GM21515 (cell line): ENCODE data around the gene CD207.
"Not testable (repeated sequence)": the region's sequence is repeated elsewhere in the genome, so short reads cannot be mapped to it uniquely, and the experiment has no call there.

Source experiments
- ATAC-seq: cut with Tn5 transposase; IDR thresholded peaks from one replicate; pipeline ENCODE4 v1.9.1; 2021; ENCODE audit not compliant: unreplicated experiment

The CD207 gene

DNA sequence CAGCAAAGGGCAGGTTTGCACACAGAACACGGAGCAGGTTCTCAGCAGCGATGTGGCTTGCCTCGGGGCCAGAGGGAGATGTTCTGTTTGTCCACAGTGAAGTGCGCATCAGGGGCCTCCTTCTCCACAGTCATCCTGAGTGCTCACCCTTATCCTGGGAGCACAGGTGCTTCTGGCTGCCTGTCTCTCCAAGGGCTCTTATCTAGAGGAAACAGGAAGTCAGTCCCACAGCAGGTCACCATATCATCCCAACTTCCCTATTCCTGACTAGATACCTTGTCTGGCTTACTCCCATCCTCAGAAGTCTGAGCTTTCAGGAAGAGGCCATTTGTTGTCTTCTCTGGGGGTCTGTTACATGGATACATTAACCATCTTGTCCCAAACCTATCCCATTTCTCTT is at the start of gene CD207:
Gene CD207, minus strand, starts transcription at position 174 of the 400 bp plus-strand sequence. Its CDS starts 40 bp downstream, at position 134.
- ATAC-seq, result no peak

DNA sequence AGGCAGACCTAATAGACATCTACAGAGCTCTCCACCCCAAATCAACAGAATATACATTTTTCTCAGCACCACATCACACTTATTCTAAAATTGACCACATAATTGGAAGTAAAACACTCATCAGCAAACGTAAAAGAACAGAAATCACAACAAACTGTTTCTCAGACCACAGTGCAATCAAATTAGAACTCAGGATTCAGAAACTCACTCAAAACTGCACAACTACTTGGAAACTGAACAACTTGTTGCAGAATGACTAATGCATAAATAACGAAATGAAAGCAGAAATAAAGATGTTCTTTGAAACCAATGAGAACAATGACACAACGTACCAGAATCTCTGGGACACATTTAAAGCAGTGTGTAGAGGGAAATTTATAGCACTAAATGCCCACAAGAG is 42.9 kb upstream of the CD207 start:
- ATAC-seq, result not testable (repeated sequence)

DNA sequence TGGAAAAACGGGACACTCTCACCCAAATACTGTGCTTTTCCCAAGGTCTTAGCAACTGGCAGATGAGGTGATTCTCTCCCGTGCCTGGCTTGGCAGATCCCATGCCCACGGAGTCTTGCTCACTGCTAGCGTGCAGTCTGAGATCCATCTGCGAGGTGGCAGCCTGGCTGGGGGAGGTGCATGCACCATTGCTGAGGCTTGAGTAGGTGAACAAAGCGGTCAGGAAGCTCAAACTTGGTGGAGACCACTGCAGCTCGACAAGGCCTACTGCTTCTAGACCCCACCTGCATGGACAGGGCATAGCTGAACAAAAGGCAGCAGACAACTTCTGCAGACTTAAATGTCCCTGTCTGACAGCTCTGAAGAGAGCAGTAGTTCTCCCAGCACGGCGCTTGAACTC is 40.5 kb upstream of the CD207 start:
- ATAC-seq, result not testable (repeated sequence)

DNA sequence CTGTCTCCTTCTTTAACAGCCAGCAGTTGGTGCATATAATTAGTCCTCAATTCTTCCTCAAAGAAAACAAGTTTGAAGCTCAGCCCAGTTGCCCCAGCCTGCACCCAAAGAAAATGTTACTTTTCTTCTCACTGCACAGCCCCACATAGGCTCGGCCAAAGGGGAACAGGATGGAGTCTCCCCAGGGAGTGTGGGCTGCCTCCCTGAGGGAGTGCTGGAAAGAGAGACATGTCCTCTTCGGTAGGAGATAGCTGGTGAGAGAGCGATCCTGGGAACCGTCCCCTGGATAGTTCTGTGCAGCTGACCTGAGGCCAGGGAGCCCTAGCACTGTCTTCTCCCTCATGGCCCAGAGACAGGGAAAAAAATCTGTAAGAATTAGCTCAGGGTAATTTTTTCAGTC is 37.9 kb upstream of the CD207 start:
- ATAC-seq, result no peak

DNA sequence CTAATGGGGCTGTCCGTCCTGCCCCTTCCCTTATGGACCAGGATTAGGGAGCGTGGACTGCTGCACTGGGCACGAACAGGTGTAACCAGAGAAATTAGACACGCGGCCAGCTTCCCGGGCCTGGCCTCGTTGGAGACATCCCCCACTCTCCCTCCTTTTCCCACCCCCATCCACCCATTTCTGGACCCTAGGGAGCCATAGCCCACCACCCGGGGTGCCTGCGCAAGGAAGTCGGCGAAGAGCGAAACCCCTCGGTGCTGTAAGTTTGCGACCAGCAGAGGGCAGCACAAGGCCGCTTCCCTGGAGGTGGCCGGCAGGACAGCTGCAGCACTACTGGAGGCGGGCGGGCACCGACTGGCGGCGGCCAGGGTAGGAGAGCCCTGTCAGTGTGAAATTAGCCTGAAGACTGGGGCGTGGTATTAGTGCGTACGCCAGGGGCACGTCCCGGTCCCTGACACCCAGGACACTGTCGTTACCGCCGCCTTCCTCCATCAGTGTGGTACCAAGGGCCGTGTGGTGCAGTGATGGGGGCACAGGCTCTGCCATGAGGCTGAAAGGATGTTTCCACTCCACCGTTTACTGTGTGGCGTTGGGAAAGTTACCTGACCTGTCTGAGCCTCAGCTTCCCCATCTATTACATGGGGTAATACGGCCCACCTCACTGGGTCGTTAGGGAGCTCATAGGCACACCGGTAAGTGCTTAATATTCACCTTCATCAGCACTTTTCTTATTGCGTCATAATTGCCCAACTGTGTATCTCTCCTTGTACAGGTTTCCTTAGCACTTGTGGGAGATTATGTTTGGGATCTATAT is 36.0 kb upstream of the CD207 start:
- peak; percentile 83 for ATAC-seq

DNA sequence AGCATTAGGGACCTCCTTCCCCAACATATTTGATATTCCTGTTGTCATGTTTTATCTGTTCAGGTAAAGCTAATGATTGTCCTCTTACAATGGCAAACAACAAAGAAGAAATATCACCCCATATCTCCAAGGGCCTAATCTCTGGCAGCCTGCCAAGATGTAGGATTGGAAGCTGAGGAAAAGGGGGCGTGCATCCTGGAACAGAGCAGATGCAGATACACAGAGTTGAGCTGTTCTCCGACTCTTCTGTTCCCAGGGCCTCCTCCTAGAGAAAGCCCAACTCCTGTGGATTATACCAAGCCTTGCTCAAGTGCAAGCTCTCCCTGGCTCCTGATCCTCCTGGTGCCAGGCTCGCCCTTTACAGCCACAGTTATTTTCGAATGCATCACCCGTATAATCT is 35.2 kb upstream of the CD207 start:
- no peak for ATAC-seq

DNA sequence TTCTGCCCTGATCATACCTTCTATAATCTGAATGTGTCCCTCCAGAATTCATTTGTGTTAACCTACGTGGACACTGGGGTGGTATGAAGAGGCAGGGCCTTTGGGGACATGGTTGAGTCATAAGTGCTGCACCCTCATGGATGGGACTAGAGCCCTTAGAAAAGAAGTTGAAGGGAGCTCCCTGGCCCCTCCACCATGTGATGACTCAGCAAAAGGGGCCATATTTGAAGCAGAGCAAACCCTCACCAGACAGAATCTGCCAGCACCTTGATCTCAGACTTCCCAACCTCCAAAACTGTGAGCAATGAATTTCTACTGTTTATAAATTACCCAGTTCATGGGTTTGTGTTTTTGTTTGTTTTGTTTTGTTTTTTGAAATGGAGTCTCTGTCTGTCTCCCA is 33.4 kb upstream of the CD207 start:
- ATAC-seq, result no peak

DNA sequence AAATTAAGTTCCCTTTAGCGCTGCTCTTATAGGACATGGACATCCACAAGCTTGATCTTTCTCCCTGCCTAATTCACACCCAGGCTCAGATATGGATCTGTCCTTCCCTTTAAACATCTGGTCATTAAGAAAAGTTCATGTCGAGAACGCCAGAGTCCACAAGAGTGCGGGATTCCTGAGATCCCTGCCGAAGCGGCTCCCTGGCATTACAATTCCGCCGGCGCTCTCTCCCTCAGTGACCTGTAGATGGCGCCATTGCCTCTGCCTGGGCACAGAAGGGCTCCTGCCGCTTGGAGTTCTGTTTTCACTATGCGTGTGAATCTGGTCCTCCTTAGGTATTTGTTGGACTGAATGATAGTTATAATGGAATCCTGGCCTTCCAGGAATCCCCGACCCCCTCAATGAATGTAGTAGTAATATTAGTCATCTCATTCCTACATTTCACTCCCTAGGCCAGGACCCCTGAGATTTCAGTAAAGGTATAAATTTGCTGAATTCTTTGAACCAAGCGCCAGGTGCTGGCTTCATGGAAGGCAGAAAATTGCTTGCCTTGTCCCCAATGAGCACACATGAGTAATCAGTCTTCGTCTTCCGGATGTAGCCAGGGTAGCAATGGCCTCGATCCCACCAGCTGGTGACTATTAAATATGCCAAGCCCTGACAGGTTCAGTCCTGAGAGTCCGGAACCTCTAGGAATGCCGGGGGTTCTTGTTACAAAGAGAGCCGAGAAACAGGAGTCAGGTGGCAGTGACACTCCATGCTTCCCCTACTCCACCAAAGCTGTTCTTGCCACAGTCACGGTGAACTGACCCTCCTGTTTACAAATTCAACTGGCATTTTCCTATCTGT is 26.4 kb upstream of the CD207 start:
- ATAC-seq, result peak; percentile 68

DNA sequence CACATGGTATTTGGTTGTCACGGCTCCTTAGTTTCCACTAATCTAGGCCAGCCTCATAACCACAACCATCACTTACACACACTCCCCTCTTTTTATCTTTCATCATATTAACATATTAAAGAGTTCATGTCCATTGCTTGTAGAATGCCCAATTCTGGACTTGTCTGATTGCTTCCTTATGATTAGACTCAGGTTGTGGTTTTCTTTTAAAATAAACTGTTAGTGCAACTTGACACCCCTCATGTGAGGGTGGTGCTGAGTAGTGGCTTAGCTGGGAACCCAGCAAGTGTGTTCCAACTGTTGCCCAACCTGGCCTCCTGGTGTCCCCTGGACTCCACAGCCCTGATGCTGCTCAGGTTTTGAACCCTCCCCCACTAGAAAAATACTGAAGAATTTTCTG is 20.1 kb upstream of the CD207 start:
- ATAC-seq, result no peak

DNA sequence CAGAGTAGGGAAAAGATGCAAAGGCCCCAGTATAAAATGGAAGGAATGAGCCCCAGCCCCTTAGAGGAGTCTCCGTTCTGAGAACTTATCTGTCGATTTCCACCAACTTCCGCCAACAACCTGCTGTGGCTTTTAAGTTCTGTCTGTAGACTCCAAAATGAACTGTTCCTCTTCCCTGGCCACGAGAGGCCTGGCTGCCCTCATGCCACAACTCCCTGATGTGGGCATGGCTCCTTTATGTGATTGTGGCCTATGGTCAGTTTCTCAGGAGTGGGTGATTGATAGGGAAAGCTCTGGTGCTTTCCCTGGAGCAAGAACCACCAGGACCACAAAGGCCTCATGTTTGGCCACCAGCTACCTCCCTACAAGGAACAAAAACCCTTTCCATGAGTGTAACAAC is 18.8 kb upstream of the CD207 start:
- no peak for ATAC-seq

DNA sequence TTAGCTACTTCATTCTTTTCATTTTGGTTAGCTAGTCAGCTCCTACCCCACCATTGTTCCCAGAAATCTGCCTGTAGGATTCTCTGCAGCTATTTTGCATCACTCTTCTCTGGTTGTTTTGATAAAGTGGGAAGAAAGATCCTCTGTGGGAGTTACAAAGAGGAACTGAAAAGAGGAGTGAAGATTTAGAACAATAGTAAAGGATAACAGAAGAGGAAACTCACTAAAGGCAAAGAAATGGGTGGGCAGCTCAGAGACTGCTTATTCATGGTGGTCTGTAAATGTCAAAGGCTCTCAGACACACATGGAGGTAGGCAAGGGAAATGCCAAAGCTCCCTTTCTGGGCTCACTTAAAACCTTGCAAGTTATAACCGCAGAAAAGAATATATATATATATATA is 17.2 kb upstream of the CD207 start:
- no peak for ATAC-seq

DNA sequence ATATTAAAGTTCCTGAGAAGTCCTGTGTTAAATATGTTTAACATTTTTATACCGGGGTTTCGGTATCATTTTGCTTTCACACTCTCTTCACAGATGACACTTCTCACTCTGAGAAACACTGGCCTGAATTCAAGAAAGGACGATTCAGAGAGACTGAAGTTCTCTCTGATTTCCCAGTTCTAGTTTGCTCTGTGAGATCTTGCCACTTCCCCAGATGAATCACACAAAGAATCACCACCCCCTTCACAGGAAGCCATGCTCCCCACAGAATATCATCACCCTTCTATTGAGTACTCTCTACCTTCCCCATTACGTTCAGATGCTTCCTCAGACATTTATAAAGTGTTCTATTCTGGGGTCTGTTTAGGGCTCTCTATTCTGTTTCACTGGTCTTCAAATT is 16.1 kb upstream of the CD207 start:
- peak; percentile 73 for ATAC-seq

DNA sequence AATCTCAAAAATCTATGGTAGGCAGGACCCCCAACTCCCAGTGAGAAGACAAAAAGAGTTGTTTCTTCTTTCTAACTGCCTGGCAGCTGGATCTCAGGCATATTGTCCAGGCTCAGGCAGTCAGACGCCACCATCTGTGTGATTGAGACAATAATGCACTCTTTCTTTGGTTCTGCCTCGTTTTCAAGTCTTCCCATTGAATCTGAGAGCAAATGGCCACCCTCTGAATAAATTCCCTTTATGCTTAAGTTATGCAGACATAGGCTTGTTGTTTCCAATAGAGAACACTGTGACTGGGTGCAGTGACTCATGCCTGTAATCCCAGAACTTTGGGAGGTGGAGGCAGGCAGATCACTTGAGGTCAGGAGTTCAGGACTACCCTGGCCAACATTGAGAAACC is 15.3 kb upstream of the CD207 start:
- no peak for ATAC-seq

DNA sequence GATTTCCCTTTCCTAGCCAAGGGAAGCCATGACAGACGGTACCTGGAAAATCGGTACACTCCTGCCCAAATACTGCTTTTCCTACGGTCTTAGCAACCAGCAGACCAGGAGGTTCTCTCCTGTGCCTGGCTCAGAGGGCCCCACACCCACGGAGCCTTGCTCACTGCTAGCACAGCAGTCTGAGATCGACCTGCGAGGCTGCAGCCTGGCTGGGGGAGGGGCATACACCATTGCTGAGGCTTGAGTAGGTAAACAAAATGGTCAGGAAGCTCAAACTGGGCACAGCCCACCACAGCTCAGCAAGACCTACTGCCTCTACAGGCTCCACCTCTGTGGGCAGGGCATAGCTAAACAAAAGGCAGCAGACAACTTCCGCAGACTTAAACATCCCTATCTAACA is 6.8 kb upstream of the CD207 start:
- no peak for ATAC-seq

DNA sequence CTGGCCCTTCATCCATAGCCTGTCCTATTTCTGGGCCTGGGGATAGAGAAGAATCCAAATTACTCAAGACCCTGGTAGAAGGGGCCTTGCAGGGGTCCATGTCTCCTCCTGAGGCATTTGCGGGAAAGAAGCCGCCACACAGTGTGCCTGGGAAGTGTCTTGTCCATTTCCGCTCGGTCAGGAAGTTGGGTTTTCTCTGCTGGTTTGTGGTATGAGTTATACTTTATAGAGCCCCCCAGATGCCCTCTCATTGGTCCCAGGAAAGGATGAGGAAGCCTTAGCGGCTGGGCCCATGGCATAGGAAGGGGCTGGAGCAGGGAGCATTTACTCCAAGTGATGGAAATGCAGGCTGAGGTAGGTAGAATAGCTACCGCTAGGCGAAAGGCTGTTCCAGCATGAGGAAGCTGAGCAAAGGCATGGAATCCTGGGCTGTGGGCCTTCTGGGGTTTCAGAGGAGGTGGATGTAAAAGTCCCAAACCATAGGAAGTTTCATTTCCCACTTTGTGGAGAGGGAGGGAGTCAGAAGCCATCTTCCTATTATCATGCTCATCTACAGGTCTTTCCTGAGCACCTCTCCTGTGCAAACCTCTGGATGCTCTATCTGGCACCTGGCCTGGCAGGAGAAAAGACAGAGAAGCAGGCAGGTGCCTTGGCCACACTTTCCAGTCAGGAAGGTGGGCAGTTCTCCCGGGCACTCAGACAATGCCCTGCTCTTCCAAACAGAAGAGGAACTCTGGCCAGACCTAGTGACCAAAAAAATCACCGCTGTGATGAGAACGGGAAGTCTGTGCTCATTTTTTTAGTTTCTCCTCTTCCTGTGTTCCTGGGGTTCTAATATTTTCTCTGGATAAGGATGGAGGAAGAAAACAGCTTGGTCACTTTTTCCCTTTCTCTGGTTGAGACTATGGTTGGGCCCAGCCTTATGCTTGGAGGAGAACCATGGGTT is 2.6 kb upstream of the CD207 start:
- ATAC-seq, result no peak

DNA sequence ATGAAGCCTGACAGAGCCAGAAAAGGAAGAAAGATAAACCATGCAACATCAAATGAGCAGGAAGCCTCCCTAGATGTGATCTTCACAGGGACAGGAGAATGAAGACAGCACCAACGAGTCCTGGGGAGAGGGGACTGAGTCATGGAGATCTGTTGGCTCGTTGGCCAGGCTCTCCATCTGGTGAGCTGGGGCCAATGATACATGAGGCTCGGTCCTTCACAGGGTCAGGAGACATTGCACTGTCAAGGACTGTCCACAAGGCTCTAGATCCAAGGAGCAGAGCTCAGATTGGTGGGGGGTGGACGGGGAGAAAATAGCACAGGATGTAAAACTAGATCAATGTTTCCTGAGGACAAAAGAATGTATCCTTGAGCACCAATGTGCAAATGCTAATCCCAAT is 735 bp downstream of the CD207 start:
- no peak for ATAC-seq

DNA sequence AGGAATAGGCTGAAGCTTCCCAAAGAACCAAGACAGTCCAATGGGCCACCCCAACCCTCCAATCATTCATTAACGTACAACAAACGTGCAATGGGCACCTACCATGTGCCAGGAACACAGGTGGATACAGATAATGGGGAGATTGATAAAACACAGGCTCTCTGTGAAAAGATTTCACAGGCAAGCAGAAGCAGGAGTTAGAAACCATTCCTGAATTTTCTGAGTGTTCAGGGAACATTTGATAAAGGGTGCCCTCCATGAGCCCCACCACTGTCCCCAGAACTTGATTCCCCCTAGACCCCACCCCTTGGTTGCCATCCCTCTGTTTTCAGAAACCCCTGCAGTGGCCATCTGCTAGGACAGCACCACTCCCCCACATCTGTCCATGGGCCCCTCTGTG is 1.5 kb downstream of the CD207 start:
- ATAC-seq, result no peak

DNA sequence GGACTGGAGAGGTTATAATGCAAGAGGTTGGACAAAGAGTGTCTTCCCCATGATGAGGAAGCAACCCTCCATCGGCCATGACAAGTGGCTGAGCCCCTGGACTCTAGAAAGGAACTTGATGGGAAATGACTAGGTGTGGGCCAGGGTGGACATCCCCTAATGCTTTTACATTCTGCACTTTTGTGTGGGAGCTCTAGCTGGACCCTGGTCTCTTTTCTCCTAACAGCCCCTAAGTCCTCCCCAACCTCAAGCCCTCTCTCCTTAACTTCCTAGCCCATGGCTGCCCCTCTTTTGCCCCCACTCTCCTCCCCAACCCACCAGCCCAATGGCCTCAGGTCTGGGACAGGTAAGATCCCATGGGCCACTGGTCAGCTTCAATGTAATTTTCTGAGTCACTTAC is 2.4 kb downstream of the CD207 start:
- ATAC-seq, result no peak

DNA sequence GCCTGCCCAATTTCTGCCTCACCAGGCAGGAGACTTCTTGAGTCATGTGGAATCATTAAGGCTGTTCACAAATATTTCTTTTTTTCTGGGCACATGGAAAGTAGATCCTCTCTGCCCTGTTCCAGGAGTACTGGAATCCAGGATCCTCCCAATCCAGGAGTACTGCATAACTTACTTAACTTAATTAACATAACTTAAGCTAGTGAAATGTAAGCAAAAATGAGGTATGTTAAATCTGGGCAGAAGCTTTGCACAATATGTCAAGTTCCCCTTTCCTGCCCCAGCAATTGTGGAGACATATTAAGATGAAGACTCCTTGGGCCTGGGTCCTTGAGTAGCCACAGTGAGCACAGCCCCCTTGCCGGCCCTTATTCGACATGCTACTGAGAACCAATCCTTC is 3.2 kb downstream of the CD207 start:
- no peak for ATAC-seq

DNA sequence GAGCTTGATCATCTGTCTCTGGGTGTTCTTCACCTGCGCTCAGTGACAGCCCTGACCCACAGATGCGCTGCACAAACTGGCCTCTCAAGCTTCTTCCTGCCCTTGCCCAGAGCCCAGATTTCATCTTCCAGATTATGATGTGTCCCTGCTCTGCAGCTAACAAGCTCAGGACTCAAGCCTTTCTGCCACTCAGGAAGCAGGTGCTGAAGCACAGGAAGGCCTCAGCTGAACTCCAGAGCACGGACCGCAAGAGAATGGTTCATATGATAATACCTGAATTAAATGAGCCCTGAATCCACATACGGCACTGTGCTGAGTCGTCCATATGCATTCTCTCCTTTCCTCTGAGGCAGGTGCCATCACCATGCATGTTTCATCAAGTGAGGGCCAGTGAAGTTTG is 3.8 kb downstream of the CD207 start:
- ATAC-seq, result no peak

DNA sequence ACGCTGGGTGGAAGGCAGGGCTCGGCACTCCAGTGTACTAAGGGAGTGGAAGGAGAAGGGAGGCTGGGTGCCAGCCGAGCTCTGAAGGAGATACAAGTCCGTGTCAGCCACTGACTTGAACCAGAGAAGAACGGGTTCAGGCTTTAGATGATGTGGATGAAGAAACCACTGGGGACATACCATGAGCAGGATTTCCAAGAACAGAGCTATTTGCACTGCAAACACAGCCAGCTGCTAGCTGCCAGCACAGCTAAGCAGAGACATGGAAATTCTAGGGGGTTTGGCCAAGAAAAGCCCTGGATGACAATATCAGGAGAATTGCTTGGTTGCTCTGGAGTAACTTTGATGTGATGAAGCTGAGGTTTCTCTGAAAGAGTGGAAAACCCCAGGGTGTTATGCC is 5.2 kb downstream of the CD207 start:
- ATAC-seq, result no peak
